B cell (primary cell): ENCODE results near the gene PIK3R4. TPM values are rescaled to one million over a fixed set of nuclear protein-coding genes. Genes with fewer than 3 reads are reported as not detected.

ENCODE experiments used
- ATAC-seq: fragments of 200-7000 bp; cut with Tn5 transposase; one replicate; pipeline ENCODE4 v1.10.0; 2021; ENCODE audit warnings: low read depth, mild to moderate bottlenecking, moderate number of reproducible peaks, moderate library complexity
- CTCF ChIA-PET: fragments of 350-600 bp; sonication (Branson Sonifier 250); formaldehyde crosslinking; loops from one replicate; lab custom pipeline; 2021; ENCODE audit warnings: antibody characterized with exemption, inconsistent platforms; lab: Charles Lee
- POLR2A ChIA-PET: fragments of 350-600 bp; sonication (Branson Sonifier 250); formaldehyde crosslinking; loops from one replicate; lab custom pipeline; 2021; ENCODE audit warnings: antibody characterized with exemption; lab: Charles Lee
- DNase-seq: peaks from one replicate; pipeline ENCODE4 v3.0.0; 2013
- H2AFZ ChIP-seq: 2 replicates; pipeline ENCODE4 v1.6.1; 2012; ENCODE audit warnings: mild to moderate bottlenecking, low read depth, low read length; ENCODE audit not compliant: insufficient read depth, poor library complexity, severe bottlenecking
- H3K27ac ChIP-seq, 2 donors: 1 replicate in 1 of 2; 2 replicates in 1 of 2; pipeline ENCODE4 v1.5.1; 2012 to 2013; ENCODE audit warnings: low read length in 2 of 2, mild to moderate bottlenecking in 2 of 2, moderate library complexity in 1 of 2
- H3K27me3 ChIP-seq, 4 experiments: fragments of 200-600 bp in 1 of 4; sonication (generic) in 1 of 4; replicated peaks in 1 of 4; 1 replicate in 2 of 4; 2 replicates in 2 of 4; pipeline versions ENCODE4 v1.6.1 to v1.7.0; 2013 to 2016; ENCODE audit warnings: low read length in 3 of 4, mild to moderate bottlenecking in 2 of 4, mixed read lengths in 1 of 4, moderate library complexity in 1 of 4; ENCODE audit not compliant: insufficient read depth in 4 of 4, control insufficient read depth in 3 of 4; ENCODE audit errors: control extremely low read depth in 1 of 4
- H3K36me3 ChIP-seq, 2 experiments: replicated peaks in 1 of 2; 1 replicate in 1 of 2; 2 replicates in 1 of 2; pipeline versions ENCODE4 v1.6.1 to v1.7.1; 2013; ENCODE audit warnings: low read length in 1 of 2; ENCODE audit not compliant: insufficient read depth in 2 of 2, control insufficient read depth in 1 of 2; ENCODE audit errors: control extremely low read depth in 1 of 2, extremely low read depth in 1 of 2
- H3K4me1 ChIP-seq, 2 donors: fragments of 200-600 bp in 1 of 2; sonication (generic) in 1 of 2; 1 replicate in 1 of 2; 2 replicates in 1 of 2; pipeline versions ENCODE4 v1.5.1 to v1.6.1; 2013 to 2017; ENCODE audit warnings: low read length in 2 of 2; ENCODE audit not compliant: control insufficient read depth in 2 of 2, insufficient read depth in 2 of 2
- H3K4me2 ChIP-seq: replicated peaks from 2 replicates; pipeline ENCODE3; 2012; ENCODE audit warnings: mild to moderate bottlenecking, low read depth, low read length; ENCODE audit not compliant: poor library complexity, severe bottlenecking
- H3K4me3 ChIP-seq, 5 experiments: fragments of 200-600 bp in 1 of 5; sonication (generic) in 1 of 5; 1 replicate in 3 of 5; 2 replicates in 2 of 5; pipeline versions ENCODE4 v1.5.1 to v1.7.0; 2011 to 2016; ENCODE audit warnings: low read length in 4 of 5, mild to moderate bottlenecking in 4 of 5, low read depth in 2 of 5, control low read depth in 1 of 5, moderate library complexity in 1 of 5; ENCODE audit not compliant: insufficient read depth in 1 of 5; ENCODE audit errors: control extremely low read depth in 1 of 5, extremely low read depth in 1 of 5
- H3K79me2 ChIP-seq: fragments of 200-600 bp; sonication (generic); one replicate; pipeline ENCODE4 v1.6.0; 2016; ENCODE audit warnings: low read length; ENCODE audit not compliant: control insufficient read depth, insufficient read depth
- H3K9ac ChIP-seq: fragments of 200-600 bp; sonication (generic); 2 replicates; pipeline ENCODE4 v1.6.1; 2017; ENCODE audit warnings: mild to moderate bottlenecking, low read length, moderate library complexity
- H3K9me3 ChIP-seq, 3 donors: one replicate each; pipeline versions ENCODE4 v1.6.1 to v1.7.1; 2013; ENCODE audit warnings: low read length in 2 of 3; ENCODE audit not compliant: control insufficient read depth in 2 of 3, insufficient read depth in 1 of 3; ENCODE audit errors: control extremely low read depth in 1 of 3
- H4K20me1 ChIP-seq: 2 replicates; pipeline ENCODE4 v1.6.0; 2012; ENCODE audit warnings: mild to moderate bottlenecking, low read length; ENCODE audit not compliant: insufficient read depth, control insufficient read depth, poor library complexity, severe bottlenecking
- H3K27ac Mint-ChIP-seq: one replicate; pipeline ENCODE4 v1.8.0; 2021; ENCODE audit warnings: mixed read lengths
- H3K27me3 Mint-ChIP-seq: one replicate; pipeline ENCODE4 v1.8.0; 2021; ENCODE audit warnings: mixed read lengths
- H3K4me1 Mint-ChIP-seq: one replicate; pipeline ENCODE4 v1.8.0; 2021; ENCODE audit warnings: mixed read lengths
- H3K4me3 Mint-ChIP-seq: one replicate; pipeline ENCODE4 v1.8.0; 2021; ENCODE audit warnings: mixed read lengths
- H3K9me3 Mint-ChIP-seq: one replicate; pipeline ENCODE4 v1.8.0; 2022; ENCODE audit warnings: mixed read lengths; ENCODE audit not compliant: insufficient read depth
- CTCF ChIP-seq: fragments of 200-600 bp; IDR thresholded peaks from one replicate; pipeline ENCODE4 v1.8.0; 2022; ENCODE audit warnings: antibody characterized with exemption, mild to moderate bottlenecking
- EZH2 ChIP-seq: IDR thresholded peaks from 2 replicates; pipeline ENCODE4 v1.6.1; 2012; ENCODE audit warnings: borderline replicate concordance, low read depth, mild to moderate bottlenecking, moderate library complexity, low read length; ENCODE audit not compliant: insufficient read depth, poor library complexity, severe bottlenecking
- WGBS: methylation state at CpG from one replicate; pipeline ENCODE4 v1.1.5; 2013; ENCODE audit warnings: missing lambda C conversion rate; ENCODE audit not compliant: insufficient coverage; 5-methylcytosine and 5-hydroxymethylcytosine counted together
- intact Hi-C: fragments of 100-400 bp; cut with micrococcal nuclease; formaldehyde crosslinking; loops from one replicate; pipeline ENCODE4 v1.10.0; 2022
- polyA plus RNA-seq: library from polyadenylated mRNA; depleted of rRNA; stranded (reverse); fragments of >200 nt; gene quantifications from 2 replicates; pipeline ENCODE4 v1.2.3, GENCODE V29; 2012
- total RNA-seq, 2 donors: library from RNA; stranded (reverse); fragments of 120-200 nt in 1 of 2; gene quantifications; 1 replicate in 1 of 2; 2 replicates in 1 of 2; pipeline versions ENCODE4 v1.2.3 to v1.2.4, GENCODE V29; 2013 to 2022

PIK3R4 gene
- total and polyA plus RNA-seq, 2 donors (not counting 1 experiment from before 2014, with no cell fraction given): 23.9 to 27.1 TPM

DNA sequence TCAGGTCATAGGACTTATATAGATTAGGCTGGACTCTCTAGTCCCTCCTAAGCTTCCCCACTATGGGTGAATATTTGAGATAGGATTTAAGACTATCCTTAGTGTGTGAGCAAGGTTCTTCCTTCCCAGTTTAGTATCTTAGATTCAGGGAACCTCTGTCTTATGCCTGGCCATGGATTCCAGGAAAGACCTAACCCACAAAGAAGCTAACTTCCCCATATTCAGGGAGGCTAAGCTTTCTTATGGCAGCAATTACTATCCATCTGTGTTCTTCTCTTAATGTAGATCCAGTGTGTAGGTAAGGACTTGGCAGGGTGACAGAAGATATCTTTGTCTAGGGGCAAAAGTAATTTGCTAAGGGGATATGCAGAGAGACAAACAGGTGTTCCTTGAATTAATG is 25.5 kb upstream of the PIK3R4 start:
- Histone ChIP-seq H2AFZ (no peak overlapping the region), H4K20me1 (no peaks in the 10 kb centered on the region), H3K36me3 (no peaks in the 10 kb centered on the region), H3K4me3 (no peak overlapping the region), H3K4me2 (no peak overlapping the region), H3K79me2 (no peaks in the 10 kb centered on the region), H3K27me3 (peaks cover 0 to 2% (median 0%) of the 10 kb centered on the region in 4 experiments), H3K9ac (no peak overlapping the region), H3K9me3 (no peaks in the 10 kb centered on the region), H3K4me1 (no peaks in the 10 kb centered on the region), H3K27ac (no peak overlapping the region)
- no peak for ATAC-seq
- intact Hi-C loops: no loop called here
- Mint-ChIP-seq H3K27ac (no peak overlapping the region), H3K27me3 (peaks cover 19% of the 10 kb centered on the region), H3K9me3 (no peaks in the 10 kb centered on the region), H3K4me3 (no peak overlapping the region), H3K4me1 (no peaks in the 10 kb centered on the region)
- ChIA-PET POLR2A (no interaction called here), CTCF (interaction anchor here (0.7 kb wide), 2 partner anchors 10 to 13 kb away, joined by 3 read pairs; no protein-coding TSS in a partner anchor)
- TF ChIP-seq CTCF (no peak), EZH2 (no peak)
- DNase-seq: no peak

- H3K36me3 ChIP-seq: no peaks in the 10 kb centered on the region
- DNase-seq (no peak), ATAC-seq (no peak)
- Mint-ChIP-seq H3K4me3 (no peak overlapping the region), H3K27ac (no peak overlapping the region), H3K27me3 (peaks cover 26% of the 10 kb centered on the region), H3K9me3 (no peaks in the 10 kb centered on the region), H3K4me1 (no peaks in the 10 kb centered on the region)
- no peaks in the 10 kb centered on the region for H4K20me1 ChIP-seq
- intact Hi-C loops: no loop called here
- no peak overlapping the region for H3K27ac ChIP-seq
- no peaks in the 10 kb centered on the region for H3K9me3 ChIP-seq
- POLR2A ChIA-PET: no interaction called here
- no peaks in the 10 kb centered on the region for H3K4me1 ChIP-seq
- H3K4me3 ChIP-seq: no peak overlapping the region
- H3K27me3 ChIP-seq: no peaks in the 10 kb centered on the region
- no peak overlapping the region for H3K9ac ChIP-seq
- CTCF ChIA-PET: interaction anchor here (1.0 kb wide), 1 partner anchor 11 kb away, joined by 4 read pairs; no protein-coding TSS in a partner anchor
- no peak overlapping the region for H2AFZ ChIP-seq
- WGBS: 90% methylated on average over 2 of the region's 2 CpGs
- no peaks in the 10 kb centered on the region for H3K79me2 ChIP-seq
- H3K4me2 ChIP-seq: no peak overlapping the region
- TF ChIP-seq EZH2 (no peak), CTCF (no peak)
These were observed 24.0 kb upstream of the PIK3R4 start for GRCh38 chr3:130770644-130771043.
